Cardiac muscle cell (in vitro differentiated cells and primary cell): ENCODE data around the gene VSX1. TPM values are rescaled to one million over a fixed set of nuclear protein-coding genes. Genes with fewer than 3 reads are reported as not detected.

Experiments
- DNase-seq, 2 donors: peaks; one replicate each; pipeline versions ENCODE4 v3.0.0 to v3.0.0-alpha.2; 2010 to 2017; ENCODE audit warnings: low read depth in 1 of 2, low spot score in 1 of 2
- H3K27ac ChIP-seq: fragments of 200-600 bp; sonication (generic); 2 replicates; pipeline ENCODE4 v1.5.1; 2016
- H3K27me3 ChIP-seq: fragments of 200-600 bp; sonication (generic); 2 replicates; pipeline ENCODE4 v1.6.0; 2016; ENCODE audit warnings: control low read depth
- H3K36me3 ChIP-seq: fragments of 200-600 bp; sonication (generic); 2 replicates; pipeline ENCODE4 v1.5.1; 2016; ENCODE audit warnings: control low read depth
- H3K4me1 ChIP-seq: fragments of 200-600 bp; sonication (generic); 2 replicates; pipeline ENCODE4 v1.8.1; 2017; ENCODE audit warnings: low read depth, mild to moderate bottlenecking, mixed run types
- H3K4me3 ChIP-seq: fragments of 200-600 bp; sonication (generic); 2 replicates; pipeline ENCODE4 v1.5.1; 2016; ENCODE audit warnings: mild to moderate bottlenecking
- H3K9me3 ChIP-seq: fragments of 200-600 bp; sonication (generic); 2 replicates; pipeline ENCODE4 v1.5.1; 2017; ENCODE audit warnings: low read depth, mild to moderate bottlenecking, control low read depth
- CTCF ChIP-seq: IDR thresholded peaks from 2 replicates; pipeline ENCODE4 v1.5.1; 2012; ENCODE audit warnings: low read depth, mild to moderate bottlenecking, low read length
- polyA plus RNA-seq: library from polyadenylated mRNA; unstranded; fragments of >200 nt; fragmentation: Nextera tagmentation; extraction: Ambion mirVana; gene quantifications from 2 replicates; pipeline ENCODE4 v1.2.1, GENCODE V29; 2016
- total RNA-seq: library from RNA; depleted of rRNA; stranded (reverse); fragments of >200 nt; gene quantifications from 2 replicates; pipeline ENCODE4 v1.2.3, GENCODE V29; 2016

VSX1 gene
- total and polyA plus RNA-seq, 2 experiments from 2014 or later, result not detected

GRCh38 chr20:25082498-25082873 is 545 bp upstream of the VSX1 start:
- no peaks in the 10 kb centered on the region for H3K9me3 ChIP-seq
- peaks cover 100% of the 10 kb centered on the region for H3K27me3 ChIP-seq
- no peaks in the 10 kb centered on the region for H3K4me1 ChIP-seq
- TF ChIP-seq CTCF, result peak; percentile 15
- H3K36me3 ChIP-seq, result no peaks in the 10 kb centered on the region
- H3K27ac ChIP-seq, result no peak overlapping the region
- no peak for DNase-seq
- no peak overlapping the region for H3K4me3 ChIP-seq

GRCh38 chr20:25081065-25081729 is 744 bp downstream of the VSX1 start:
- peak overlapping the region; percentile 15 for H3K4me3 ChIP-seq
- TF ChIP-seq CTCF, result no peak

GRCh38 chr20:25079171-25079570 is 2.8 kb downstream of the VSX1 start:
- no peak for DNase-seq
- no peak for TF ChIP-seq CTCF
- no peaks in the 10 kb centered on the region for H3K9me3 ChIP-seq
- H3K4me3 ChIP-seq, result no peak overlapping the region
- H3K27ac ChIP-seq, result no peak overlapping the region
- peaks cover 97% of the 10 kb centered on the region for H3K27me3 ChIP-seq
- no peaks in the 10 kb centered on the region for H3K4me1 ChIP-seq
- H3K36me3 ChIP-seq, result no peaks in the 10 kb centered on the region

More at GRCh38 chr20:25081065-25081729, 744 bp downstream of the VSX1 start:
- Histone ChIP-seq H3K9me3 (no peaks in the 10 kb centered on the region), H3K4me1 (no peaks in the 10 kb centered on the region), H3K27me3 (peaks cover 100% of the 10 kb centered on the region), H3K36me3 (no peaks in the 10 kb centered on the region), H3K27ac (no peak overlapping the region)
- DNase-seq, result peak; percentile 26 to 85

- Histone ChIP-seq H3K36me3 (no peaks in the 10 kb centered on the region), H3K9me3 (no peaks in the 10 kb centered on the region), H3K4me3 (no peak overlapping the region), H3K27me3 (peaks cover 97% of the 10 kb centered on the region), H3K27ac (no peak overlapping the region), H3K4me1 (no peaks in the 10 kb centered on the region)
- no peak for TF ChIP-seq CTCF
- DNase-seq, result no peak
Measured at GRCh38 chr20:25078662-25079061, 3.3 kb downstream of the VSX1 start.

- peak in 1 of 2 donors; percentile 58 for DNase-seq
- Histone ChIP-seq H3K9me3 (no peaks in the 10 kb centered on the region), H3K27ac (no peak overlapping the region), H3K27me3 (peaks cover 91% of the 10 kb centered on the region), H3K4me1 (no peaks in the 10 kb centered on the region), H3K4me3 (no peak overlapping the region), H3K36me3 (no peaks in the 10 kb centered on the region)
- no peak for TF ChIP-seq CTCF
Measured at GRCh38 chr20:25077610-25078169, 4.3 kb downstream of the VSX1 start.
